ENCODE measurements around the gene ITGA1. TPM values are rescaled to one million over a fixed set of nuclear protein-coding genes. Genes with fewer than 3 reads are reported as not detected.
"Not testable (repeated sequence)": the region's sequence is repeated elsewhere in the genome, so short reads cannot be mapped to it uniquely, and the experiment has no call there.

ITGA1 gene
- polyA plus RNA-seq, 3 donors = 51.1 to 63.1 (median 53.3) TPM

DNA sequence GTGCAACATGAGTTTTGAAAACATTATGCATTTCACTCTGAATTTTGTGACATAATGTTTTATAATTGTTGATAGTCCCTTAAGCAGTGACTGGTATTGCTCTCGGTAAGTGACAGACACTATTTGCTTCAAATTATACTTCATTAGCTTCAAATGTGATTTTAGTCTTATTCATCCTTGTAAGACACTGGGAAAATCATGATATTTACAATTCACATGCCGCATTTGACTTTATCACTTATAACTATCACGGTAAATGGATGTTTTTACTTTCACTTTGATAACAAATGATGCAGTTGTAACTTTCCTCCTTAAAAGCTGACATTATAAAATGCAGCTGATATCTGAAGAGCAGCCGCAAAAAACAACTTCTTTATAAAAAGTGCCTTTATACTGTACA lies 157.3 kb downstream of the ITGA1 start:
- no peak for DNase-seq (ENCODE audit: low read depth in 3 of 3, low spot score in 2 of 3)

DNA sequence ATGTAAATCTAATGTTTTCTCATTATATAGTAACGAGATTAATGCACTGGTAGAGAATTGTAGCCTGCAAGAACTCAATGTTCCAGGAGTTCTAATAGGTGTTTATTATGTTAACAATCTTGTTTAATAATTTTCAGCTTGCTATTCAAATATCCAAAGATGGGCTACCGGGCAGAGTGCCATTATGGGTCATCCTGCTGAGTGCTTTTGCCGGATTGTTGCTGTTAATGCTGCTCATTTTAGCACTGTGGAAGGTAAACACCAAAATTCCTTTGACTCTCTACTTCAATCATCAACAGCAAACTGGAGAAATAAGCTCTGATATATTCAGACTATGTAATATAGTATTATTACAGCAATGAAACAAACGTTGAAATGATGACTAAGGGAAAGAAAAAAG lies 159.5 kb downstream of the ITGA1 start:
- DNase-seq (ENCODE audit: low read depth in 3 of 3, low spot score in 2 of 3) = no peak

DNA sequence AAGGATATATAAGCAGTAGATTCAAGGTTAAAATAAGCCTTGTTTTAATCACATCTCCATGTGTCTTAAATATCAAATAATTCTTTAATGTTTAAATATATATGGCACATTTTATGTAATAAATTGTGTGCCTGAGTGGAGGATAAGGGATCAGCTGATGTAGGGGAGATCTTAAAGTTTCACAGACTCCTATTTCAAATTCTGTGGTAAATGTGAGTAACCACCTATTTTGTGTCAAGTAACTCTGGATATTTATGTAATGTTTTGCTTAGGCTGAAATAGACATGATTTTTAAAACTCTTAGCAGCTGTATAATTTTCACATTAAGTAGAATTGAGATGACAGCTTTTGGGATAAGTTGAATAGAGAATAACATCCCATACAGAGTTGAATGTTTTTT lies 160.1 kb downstream of the ITGA1 start:
- DNase-seq (ENCODE audit: low read depth in 3 of 3, low spot score in 2 of 3) = no peak

DNA sequence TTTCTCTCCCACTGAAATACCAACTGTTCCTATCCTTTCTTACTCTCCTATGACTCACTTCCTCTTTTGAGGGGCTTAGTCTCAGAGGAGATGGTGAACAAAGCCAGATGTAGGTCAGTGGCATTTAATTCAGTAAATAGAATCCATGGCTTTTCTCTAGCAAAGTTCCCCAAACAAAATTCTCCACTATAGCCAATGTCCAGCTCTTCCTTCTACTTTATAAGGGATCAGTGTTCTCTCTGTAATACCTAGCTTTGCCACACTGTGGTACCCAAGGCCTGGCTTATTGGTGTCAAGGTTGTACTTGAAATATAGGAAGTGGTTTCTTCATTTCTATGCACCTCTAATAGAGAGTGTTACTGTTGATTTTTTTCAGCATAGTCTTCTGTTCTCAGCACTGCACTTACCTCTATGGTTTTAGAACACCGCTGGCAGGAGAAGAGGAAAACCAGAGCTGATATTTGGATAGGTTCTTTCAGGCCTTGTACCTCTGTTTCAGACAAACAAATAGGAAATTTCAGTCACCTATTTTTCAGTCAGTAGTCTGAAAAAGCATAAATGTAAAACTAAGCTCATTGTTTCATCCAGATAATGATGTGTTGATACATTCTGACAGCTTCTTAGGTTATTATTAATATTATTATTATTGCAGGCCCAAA lies 160.8 kb downstream of the ITGA1 start:
- peak in 2 of 3 donors; percentile 47 to 49 for DNase-seq (ENCODE audit: low read depth in 3 of 3, low spot score in 2 of 3)

DNA sequence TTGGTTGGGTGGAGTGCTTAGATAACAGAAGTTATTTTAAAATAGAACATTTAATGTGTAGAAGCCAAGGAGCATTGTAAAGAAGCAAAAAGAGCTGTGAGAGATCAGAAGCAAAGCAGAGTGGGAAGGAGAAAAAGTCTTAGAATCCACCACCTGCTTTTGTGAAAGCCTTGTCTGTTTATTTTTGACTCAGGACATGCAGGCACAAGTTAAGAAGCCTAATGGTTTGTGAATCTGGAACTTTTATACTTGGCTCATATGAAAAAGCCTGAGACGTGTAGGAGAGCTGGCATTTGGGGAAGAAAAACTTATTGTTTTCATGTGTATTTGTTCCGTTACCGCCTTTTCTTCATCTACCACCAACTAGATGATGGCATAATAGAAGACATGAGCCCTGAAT lies 163.0 kb downstream of the ITGA1 start:
- DNase-seq (ENCODE audit: low read depth in 3 of 3, low spot score in 2 of 3) = no peak

DNA sequence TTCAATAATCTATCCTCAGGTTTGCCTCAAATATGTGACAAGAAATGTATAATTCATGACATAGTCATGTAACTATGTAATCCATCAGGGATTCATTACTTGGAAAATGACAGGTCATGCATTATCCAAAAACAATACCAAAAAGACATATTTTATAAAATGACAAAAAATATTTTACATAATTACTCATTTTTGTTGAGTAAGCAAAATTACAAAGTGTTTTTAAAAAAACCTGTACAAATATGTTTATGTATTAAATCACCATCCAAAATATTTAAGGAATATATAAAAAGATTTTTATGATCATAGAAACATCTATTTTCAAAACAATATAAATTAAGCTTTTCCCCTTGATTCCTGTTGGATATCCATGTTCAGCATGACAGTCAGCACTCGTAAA lies 164.8 kb downstream of the ITGA1 start:
- DNase-seq (ENCODE audit: low read depth in 3 of 3, low spot score in 2 of 3) = no peak

DNA sequence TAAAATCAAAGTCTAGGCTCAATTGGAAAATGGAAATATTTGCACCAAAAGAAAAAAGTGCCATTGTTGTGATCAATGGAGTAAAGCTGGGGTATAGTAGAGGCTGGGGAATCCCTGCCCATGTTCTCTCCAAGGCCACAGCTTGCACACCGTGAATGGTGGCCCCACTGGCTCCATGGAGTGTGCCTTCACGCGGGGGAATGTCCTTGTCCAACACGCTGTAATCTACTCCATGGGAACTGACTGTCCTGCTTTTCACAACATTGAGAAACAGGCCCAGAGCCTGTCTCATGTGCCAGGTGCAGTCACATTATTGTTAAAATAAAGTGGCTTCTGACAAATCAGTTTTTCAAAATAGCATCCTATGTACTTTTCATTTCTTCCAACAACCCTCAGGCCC lies 168.3 kb downstream of the ITGA1 start:
- DNase-seq (ENCODE audit: low read depth in 3 of 3, low spot score in 2 of 3) = no peak

DNA sequence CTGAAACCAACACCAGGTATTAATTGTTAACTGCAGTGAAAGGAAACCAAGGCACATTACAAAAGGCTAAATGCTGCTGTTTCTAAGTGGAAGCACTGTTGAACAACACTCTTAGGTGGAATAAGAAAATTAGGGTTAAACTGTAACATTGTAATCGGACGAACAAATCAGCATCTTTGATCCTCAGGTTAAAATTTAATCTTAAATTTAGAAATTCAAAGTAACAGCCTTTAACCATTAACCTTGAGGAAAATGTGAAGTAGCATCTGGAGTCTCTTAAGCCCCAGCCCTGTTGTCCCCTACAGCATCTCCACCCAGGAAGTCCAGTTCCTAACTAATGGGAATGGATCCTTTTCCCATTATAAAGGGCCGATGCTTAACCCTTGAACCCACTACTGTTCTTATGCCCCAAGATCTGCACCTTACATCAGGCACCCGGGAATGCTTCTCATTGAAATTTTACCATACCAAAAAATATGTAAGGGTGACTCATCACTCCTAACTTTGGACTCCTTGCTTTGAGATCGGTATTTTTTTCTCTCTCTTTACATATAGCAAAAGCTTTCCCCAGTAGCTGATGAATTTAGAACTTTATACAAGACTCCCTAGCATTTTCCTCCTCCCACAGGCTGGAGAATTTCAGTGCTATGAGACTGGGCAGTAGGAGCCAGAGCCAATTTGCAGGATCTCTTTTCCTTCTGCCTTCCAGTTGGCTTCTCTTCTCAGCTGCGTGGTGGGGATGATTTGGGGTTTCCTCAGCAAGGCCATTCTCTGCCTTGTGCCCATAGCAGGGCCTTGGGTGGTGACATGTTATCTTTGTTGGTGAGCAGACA lies 169.4 kb downstream of the ITGA1 start:
- no peak for DNase-seq (ENCODE audit: low read depth in 3 of 3, low spot score in 2 of 3)

DNA sequence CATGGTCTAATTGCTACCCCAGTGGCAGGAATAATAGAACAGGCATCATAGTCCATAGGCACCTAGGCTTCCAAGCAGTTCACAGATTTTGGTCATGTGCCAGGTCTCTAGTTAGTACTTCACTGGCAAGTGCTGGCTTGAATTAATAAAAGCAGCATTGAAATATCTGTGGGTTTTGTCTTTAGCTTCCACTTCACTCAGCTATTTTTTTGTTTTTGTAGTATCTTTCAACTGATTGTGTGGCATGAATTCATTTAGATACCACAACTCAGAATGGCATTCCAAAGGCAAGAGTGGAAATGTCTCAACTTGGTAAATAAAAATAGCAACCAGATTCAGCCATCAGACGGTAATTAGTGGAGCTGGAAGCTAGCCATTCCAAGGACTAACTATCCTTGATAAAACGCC lies 173.6 kb downstream of the ITGA1 start:
- DNase-seq (ENCODE audit: low read depth in 3 of 3, low spot score in 2 of 3) = no peak

DNA sequence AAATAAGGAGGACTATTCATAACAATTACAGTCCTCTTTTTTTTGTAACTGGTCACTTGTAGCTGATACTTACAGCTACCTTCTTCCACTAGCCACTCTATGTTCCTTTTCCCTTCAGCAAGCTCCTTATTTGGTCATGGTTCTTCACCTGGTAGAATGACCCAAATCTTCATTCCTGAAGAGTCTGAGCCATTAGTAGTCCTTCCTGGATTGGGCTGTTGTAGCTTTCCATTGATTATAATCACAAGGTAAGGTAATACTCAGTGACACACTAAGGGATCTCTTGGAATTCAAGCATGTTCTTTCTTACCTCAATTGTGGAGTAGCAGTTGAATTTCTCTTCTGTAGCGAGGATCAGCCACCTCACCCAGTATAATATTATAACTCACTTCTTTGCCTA lies 175.9 kb downstream of the ITGA1 start:
- DNase-seq (ENCODE audit: low read depth in 3 of 3, low spot score in 2 of 3) = no peak

DNA sequence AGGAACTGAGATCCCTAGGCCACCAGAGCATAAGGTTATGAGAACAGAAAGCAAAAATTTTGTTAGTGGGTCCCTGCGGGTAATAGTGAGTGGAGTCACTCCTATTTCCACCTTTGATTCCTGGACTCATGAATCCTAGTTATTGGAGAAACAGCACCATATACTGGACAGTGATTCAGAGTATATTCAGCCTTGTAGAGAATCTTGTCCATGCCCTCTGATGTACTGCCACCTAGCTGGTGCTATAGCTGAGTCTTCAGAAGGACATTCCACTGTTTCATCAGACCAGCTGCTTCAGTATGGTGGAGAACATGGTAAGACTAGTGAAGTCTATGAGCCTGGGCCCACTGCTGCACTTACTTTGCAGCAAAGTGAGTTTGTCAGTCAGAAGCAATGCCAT lies 176.4 kb downstream of the ITGA1 start:
- DNase-seq (ENCODE audit: low read depth in 3 of 3, low spot score in 2 of 3) = no peak

DNA sequence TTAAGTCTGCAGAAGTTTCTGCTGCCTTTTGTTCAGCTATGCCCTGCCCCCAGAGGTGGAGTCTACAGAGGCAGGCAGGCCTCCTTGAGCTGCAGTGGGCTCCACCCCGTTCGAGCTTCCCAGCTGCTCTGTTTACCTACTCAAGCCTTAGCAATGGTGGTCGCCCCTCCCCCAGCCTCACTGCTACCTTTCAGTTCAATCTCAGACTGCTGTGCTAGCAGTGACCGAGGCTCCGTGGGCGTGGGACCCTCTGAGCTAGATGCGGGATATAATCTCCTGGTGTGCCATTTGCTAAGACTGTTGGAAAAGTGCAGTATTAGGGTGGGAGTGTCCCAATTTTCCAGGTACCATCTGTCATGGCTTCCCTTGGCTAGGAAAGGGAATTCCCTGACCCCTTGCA lies 188.4 kb downstream of the ITGA1 start:
- not testable (repeated sequence) for DNase-seq (ENCODE audit: low read depth in 3 of 3, low spot score in 2 of 3)

DNA sequence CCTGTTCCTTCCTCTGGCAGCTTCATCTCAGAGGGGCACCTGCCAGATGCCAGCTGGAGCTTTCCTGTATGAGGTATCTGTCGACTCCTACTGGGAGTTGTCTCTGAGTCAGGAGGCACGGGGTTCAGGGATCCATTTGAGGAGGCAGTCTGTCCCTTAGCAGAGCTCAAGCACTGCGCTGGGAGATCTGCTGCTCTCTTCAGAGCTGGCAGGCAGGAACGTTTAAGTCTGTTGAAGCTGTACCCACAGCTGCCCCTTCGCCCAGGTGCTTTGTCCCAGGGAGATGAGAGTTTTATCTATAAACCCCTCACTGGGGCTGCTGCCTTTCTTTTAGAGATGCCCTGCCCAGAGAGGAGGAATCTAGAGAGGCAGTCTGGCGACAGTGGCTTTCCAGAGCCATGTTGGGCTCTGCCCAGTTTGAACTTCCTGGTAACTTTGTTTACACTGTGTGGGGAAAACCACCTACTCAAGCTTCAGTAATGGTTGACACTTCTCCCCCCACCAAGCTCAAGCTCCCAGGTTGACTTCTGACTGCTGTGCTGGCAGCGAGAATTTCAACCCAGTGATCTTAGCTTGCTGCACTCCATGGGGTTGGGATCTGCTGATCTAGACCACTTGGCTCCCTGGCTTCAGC lies 189.7 kb downstream of the ITGA1 start:
- DNase-seq (ENCODE audit: low read depth in 3 of 3, low spot score in 2 of 3) = no peak

DNA sequence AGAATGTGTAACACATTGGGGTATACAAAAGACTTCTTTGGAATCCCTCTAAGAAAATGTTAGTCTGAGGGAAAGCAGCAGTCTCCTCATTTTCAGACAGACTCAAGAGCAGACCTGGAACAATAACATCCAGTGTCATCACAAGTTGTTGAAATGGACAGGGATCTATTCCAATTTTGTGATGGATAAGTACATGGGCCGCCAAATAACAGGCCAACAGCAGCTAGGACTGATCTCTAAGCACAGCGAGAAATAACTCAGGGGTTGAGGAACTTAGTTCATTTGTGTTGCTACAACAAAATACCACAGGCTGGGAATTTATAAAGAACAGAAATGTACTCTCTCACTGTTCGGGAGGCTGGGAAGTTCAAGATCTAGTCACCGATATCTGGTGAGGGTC lies 193.8 kb downstream of the ITGA1 start:
- DNase-seq (ENCODE audit: low read depth in 3 of 3, low spot score in 2 of 3) = no peak

DNA sequence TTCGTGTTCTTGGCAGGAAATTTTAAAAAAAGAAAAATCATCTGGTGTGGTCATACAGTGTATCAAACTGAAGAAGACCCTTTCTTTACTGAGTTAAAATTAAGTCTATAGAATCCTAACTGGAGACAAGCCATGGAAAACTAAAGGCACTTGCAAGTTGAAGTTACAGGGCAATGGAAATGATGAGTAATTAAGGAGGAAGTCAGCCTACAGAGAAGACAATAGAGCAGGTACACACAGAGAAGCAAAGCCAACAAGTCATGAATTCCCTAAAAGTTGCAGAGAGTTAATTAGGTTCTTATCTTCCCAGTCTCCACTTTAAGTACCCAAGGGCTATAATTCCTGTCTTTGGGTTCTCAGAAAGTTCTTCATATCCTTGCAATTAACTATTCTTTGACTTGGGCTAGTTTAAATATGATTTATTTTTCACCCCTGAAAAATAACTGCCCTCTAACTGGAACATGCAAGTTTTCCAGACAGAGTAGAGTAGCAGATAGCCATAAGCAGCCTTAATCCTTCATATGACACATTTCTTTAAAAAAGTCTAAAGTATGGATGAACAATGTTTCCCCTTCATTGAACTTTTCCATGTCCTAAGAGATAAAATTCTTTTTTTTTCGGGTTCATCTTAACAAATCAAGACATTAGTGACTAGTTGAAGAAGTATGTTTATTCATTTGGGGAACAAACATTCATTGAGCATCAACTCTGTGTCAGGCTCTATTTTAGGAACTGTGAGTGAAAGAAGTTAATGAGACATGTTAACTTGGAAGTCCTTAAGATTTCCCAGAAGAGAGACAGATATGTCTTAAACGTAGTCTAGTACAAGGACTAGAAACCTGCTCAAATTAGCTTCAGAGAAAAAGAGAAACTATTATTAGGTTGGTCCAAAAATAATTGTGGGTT lies 196.3 kb downstream of the ITGA1 start:
- no peak for DNase-seq (ENCODE audit: low read depth in 3 of 3, low spot score in 2 of 3)

DNA sequence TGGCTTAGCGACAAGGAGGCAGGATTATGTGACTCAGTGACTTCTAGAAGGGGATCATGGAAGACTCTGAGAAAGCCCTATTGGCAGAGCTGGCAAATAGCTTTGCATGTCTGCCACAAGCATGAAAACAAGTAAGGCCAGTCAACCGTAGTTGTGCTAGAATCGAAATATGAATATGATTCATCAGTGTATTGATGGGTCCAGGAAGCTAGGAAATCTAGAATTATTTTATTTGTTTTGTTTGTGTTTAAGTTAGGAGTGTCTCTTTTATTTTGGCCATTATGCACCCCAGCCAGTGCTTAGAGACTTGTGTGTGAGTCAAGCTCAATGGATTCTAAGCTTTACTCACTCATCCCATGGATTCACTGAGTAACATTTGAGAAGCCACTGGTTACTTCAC lies 197.6 kb downstream of the ITGA1 start:
- DNase-seq (ENCODE audit: low read depth in 3 of 3, low spot score in 2 of 3) = no peak

DNA sequence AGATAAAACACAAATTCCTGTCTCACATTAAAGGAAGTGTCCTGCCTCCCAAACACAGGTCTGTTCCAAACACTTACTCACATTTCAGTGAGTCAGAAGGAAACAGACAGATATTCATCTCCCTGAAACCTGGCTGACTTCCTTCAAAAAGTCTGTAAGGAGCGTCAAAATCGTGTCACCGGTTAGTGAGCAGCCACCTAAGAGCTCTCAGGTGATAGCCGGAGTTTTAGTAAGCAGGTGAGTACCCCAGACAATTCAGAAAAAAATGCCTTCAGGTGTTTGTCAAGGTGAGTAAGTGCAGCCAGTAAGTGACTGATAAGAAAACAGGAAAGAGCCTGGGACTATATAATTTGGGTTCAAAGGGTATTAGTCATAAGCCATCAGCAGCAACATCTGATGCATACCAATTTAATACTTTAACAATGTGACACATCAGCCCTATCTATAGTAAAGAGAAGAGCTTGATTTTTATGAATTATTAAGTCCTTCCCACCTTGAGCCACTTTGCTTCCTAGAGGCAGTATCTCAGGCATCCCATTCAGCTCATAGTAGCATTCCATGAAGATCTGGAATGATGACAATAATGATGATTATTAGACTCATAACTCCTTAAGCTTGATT lies 200.1 kb downstream of the ITGA1 start:
- no peak for DNase-seq (ENCODE audit: low read depth in 3 of 3, low spot score in 2 of 3)

DNA sequence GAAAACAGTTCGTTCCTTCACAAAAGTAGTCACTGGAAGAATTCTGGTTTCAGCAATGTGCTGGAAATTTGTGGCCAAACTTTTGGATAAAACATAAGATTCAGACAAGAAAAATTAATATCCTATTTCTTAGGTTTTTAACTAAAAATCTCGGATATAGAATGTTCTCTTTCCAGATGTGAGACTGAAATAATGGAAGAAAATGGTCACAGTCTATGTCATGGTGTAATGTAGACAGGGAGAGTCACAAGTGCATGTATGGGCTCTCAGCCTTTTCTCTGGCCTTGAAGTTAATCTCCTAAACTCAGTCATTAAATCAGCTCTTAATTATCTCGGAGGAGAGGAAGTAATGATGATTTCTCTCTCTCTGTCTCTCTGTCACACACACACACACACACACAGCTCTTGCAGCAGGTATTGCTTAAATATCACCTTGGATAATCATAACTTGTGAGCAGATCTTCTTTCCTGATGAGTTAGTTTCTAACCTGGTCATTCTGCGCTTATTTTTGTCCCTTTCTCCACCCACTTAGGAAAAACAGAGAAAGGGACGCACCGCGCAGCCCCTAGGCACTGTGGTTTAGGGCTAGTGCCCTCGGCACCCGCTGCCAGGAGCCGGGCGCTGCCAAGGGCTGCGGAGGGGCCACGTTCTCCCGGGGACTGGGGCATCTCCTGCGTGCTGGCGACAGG lies 200.8 kb downstream of the ITGA1 start:
- DNase-seq (ENCODE audit: low read depth in 3 of 3, low spot score in 2 of 3) = no peak

DNA sequence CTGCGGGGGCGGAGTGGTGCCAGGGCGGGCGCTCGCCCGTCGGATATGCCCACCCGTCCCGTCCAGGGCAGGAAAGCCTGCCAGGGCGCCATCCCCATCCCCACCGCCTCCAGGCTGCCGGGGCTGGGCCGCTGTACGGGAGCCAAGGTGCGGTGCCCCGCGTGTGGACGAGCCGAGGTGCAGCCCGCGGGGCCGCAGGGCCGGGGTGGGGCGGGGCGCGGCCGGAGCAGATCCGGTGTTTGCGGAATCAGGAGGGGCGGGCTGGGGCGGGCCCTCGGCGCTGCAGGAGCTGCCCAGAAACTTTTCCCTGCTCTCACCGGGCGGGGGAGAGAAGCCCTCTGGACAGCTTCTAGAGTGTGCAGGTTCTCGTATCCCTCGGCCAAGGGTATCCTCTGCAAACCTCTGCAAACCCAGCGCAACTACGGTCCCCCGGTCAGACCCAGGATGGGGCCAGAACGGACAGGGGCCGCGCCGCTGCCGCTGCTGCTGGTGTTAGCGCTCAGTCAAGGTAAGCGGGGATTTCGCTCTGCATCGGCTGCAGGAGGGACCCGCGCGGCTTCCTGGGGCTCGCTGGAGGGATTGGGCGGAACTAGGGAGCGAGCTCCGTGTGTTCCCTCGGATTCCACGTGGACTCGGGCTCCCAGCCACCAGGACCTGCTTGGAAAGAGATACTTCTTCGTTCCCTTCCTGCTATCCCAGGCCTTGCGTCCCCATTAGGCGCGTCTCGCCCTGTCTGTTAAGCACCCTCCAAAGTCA lies 201.5 kb downstream of the ITGA1 start, which contains the start of gene ITGA2:
TSS of gene ITGA2 (plus strand) at position 328 of the 756 bp plus-strand sequence. CDS start at position 445, 117 bp downstream.
- peak in 1 of 3 donors; percentile 29 for DNase-seq (ENCODE audit: low read depth in 3 of 3, low spot score in 2 of 3)

Data from right renal cortex interstitium (tissue), 3 donors.